HG03039 (cell line): ENCODE data around the gene IL10.

ENCODE experiments used
- ATAC-seq: cut with Tn5 transposase; IDR thresholded peaks from one replicate; pipeline ENCODE4 v1.9.1; 2021; ENCODE audit warnings: mild to moderate bottlenecking, moderate library complexity; ENCODE audit not compliant: unreplicated experiment

Gene IL10

DNA sequence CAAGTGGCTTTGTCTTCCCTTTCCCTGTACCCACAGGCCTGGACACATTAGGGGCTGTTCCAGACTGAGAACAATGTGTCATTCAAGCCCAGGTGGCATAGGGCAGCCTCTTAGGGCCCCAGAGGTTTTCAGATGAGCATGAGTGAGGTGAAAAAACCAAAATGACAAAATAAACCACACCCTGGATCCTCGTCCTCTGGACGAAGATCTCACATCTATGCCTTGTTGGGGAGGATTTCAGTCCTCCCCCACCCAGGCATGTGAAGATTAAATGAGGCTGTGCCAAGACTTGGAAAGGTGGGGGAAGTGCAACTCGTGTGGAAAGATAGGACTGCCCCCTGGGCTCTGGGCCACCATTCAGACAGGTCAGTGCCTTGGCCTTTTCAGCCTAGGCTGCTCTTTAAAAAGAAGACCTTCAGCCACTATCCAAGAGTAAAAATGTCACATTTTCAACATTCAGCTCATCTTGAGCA is 34.5 kb downstream of the IL10 start:
- ATAC-seq: no peak

DNA sequence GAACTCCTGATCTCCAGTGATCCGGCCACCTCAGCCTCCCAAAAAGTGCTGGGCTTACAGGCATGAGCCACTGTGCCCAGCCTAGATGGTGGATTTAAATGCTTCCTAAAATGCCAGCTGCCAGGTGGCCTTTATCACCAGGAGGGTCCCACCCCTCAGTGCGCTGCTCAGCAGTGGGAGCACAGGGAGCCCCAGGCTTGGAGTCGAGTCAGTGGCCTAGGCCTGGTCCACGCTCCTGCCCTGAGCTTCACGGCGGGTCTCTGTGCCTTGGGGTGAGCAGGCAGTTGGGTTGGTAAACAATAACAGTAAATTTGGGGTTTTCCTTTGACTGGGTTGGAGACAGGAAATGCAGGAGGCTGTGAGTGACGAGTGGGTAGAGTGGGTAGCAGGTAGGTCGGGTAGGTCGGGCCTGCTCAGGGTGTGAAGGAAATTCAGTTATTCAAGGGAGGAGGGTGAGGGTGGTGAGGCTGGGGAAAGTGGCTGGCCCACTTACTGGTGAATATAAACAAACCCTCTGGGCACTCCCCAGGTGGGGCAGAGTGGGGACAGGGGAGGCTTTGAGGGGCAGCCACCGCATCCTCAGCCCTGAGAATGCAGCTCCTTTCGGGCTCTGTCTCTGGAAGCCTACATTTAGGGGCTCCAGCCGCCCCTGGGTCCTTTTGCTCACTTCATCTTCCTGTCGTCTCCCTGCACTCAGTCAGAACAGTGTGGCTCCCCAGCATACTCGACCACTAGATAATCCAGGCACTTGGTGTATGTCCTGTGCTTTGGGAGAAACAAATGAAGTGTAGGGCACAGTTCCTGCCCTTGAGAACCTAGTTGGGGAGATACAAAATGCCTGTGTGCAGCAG is 35.2 kb downstream of the IL10 start:
- no peak for ATAC-seq

DNA sequence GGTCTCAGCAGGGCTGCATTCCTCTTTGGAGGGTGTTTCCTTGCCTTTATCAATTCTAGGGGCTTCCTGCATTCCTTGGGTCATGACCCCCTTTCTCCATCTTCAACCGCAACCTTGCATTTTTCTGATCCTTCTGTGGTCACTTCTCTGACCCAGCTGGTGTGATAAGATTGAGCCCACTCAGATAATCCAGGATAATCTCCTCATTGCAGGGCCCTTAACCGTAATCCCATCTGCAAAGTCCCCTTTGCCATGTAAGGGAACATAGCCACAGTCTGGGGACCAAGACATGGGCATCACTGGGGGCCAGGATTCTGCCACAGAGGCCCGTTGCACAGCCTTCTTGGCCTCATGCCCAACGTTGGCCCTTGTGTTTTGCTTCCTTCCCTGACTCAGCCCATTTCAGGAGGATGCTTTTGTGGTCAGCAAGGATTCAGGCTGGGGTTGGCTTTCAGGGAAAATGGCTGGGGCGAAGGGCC is 36.7 kb downstream of the IL10 start:
- ATAC-seq: no peak

DNA sequence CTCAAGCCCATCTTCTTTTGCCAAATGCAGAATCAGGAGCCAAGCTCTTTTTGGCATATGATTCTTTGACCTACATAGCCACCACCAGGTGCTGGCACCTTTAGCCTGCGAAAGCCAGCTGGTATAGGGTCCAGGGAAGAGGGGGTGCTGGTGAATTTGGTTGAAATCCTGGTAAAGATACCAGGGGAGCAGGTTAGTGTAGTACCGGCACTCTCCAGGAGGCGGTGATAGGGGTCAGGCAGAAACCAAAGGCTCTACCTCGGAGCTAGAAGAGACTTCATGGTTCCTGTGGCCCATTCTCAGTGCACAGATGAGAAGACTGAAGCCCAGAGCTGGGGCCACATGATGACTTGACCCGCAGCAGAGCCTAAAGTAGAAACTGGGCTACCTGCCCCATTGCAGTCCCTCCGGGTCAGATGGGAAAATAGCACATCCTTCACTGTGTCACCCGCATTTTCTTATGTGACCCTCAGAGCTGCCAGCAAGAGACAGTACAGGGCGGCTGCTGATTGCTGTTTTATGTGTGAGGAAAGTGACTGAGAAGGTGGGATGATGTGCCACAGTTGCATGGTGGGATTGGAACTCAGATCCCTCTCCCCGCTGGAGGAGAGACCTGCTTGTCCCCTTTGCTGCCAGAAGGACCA is 37.7 kb downstream of the IL10 start:
- ATAC-seq: no peak

DNA sequence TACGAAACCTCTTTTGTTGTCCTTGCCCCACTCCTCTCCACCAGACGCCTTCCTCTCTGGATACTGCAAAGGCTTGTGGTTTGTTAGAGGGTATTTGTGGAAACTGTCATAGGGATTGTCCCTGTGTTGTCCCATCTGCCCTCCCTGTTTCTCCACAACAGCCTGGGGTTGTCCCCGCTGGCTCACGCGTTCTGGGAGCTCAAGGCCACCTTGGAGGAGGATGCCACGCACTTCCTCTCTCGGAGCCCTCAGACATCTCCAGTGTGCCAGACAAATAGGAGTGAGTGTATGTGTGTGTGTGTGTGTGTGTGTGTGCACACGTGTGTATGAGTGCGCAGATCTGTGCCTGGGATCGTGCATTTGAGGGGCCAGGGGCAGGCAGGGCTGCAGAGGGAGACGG is 39.3 kb downstream of the IL10 start:
- no peak for ATAC-seq

DNA sequence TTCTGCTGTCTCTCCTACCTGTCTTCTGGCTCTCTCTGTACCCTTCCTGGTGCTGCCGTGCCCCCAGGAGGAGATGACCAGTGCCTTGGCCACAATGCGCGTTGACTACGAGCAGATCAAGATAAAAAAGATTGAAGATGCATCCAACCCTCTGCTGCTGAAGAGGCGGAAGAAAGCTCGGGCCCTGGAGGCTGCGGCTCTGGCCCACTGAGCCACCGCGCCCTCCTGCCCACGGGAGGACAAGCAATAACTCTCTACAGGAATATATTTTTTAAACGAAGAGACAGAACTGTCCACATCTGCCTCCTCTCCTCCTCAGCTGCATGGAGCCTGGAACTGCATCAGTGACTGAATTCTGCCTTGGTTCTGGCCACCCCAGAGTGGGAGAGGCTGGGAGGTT is 39.8 kb downstream of the IL10 start:
- ATAC-seq: no peak

DNA sequence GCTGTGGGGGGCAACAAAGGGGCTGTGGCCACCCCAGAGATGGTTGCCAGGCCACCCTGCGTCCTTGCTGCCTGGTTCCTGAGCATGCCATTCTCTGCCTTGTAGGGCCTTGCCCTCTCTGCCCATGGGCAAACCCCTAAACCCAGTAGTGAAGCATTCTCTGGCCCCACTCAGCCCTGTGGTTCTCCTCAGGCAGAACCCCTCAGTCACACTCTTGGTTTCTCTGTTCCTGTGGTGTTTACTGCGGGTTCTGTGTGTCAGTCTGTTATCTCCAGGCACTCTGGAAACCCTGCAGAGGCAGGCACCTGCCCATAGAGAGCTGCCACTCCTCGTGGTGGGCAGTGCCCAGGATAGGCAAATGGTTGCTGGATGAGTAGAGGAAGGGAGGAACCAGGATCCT is 42.8 kb downstream of the IL10 start:
- ATAC-seq: no peak

DNA sequence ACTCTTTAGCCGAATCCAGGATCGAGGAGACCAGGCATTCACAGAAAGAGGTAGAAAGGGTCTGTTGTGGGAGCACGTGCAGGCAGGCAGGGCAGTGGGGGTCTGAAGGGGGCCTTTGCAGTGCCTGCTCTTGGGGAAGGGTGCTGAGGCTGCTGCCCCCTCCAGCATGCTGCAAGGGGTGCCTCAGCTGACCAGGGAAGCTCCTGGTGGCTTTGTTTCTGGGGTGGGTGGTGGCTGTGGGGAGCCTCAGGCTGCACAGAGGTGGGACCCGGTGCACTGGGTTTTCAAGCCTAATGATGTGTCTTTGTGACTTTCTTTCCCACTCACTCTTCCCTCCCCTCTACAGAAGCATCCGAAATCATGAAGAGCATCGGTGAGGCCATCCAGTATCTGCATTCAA is 43.2 kb downstream of the IL10 start:
- ATAC-seq: no peak

DNA sequence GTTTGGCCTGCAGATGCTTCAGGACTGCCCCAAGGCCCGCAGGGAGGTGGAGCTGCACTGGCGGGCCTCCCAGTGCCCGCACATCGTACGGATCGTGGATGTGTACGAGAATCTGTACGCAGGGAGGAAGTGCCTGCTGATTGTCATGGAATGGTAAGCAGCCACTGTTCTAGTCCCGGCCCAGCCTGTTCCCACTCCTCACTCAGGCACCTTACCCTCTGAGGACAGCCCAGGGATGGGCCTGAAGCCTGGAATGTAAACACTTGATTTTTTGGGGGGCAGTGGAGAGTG is 43.7 kb downstream of the IL10 start:
- no peak for ATAC-seq

DNA sequence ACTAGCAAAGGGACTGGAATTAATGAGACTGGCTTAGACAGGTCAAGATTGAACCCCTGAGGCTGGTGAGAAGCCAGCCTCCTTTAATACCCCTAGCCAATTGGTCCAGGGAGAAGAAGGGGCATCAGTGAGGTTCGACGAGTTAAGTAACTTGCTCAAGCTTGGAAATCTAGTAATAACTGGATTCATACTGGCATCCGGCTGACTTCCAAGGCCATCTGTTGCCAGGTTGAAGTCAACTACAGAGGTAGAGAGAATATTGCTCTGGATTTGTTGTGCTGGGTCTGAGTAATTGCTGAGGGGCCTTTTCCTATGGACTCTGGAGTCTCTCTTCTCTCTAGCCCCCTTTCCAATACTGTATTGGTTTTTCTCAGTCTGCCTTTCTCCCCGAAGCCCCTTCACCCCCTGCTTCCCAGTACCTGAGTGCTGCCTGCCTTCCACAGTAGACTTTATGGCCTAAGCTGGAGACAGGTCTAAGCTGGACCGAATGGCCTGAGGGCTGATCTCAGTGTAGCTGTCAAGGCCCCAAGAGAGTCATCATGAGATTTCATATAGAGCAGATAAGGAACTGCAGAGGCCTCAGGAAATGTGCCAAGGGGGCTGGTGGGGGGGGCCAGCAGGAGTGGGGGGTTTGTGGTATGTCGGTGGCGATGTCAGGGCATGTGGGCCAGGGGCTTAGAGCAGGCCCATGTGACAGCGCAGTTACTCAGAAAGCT is 44.2 kb downstream of the IL10 start:
- no peak for ATAC-seq

DNA sequence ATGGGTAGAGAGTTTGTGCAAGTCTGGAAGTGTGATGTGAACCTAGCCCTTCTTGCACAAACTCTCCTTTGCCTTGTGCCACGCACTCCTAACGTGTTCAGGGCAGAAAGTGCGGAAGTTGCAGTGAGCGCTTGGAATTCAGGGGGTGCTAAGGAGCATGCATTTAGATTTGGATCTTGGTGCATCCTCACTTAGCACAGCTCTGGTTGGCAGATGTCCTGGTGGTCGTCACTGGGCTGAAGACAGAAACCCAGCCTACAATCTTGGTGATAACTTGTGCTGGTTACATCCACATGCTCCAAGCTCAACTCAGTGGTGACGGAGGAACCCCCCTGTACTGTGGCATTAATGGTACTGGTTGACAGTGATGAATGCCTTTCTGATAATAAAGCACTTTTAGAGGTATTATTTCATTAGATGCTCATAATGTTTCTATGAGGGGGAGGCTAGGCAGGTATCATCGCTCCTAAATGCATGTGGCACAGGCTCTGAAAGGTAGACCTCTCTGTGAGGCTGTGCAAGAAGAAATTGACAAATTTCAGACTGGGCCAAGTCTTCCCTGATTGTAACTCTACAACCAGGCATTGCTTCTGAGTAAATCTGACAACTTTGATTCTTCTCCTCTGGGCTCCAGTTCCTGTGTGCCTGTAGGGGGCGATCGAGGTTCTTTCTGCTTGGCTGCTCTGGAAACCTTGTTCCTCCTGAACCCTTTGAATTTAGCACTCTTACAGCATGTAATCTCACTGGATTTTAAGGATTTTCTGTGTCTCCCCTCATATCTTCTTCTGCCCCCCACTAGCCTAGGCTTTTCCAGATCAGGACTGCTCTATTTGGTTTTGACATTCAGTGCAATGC is 47.0 kb downstream of the IL10 start:
- no peak for ATAC-seq

DNA sequence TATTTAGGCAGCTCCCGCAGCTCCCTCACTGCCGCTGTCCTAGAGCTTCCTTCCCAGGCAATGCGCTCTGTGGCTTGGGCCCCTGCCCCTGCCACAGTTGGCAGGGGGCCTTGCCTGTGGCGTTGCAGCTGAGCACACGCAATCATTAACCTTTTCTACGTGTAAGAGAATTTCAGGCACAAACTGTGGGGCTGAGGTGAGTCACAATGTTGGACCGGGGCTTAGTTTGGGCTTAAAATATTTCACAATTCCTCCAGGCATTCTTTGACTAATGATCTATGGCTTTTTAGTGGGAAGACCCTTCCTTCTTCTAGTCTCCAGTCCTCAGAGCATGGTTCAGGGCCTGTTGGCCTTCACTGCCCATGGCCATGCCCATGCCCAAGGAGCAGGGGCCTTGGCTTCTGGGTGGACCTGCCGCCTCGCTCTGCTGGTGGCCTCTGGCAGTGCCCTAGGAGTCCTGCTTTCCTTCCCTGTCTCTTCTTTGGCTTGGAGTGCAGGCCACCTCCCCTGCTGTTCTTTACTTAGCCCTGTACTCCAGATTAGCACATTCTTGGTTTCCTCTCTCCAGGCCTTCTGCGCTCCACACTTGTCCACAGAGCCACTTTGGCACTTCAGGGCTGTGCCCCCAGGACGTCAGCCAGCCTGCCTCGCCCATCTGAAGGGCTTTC is 48.4 kb downstream of the IL10 start:
- ATAC-seq: no peak

DNA sequence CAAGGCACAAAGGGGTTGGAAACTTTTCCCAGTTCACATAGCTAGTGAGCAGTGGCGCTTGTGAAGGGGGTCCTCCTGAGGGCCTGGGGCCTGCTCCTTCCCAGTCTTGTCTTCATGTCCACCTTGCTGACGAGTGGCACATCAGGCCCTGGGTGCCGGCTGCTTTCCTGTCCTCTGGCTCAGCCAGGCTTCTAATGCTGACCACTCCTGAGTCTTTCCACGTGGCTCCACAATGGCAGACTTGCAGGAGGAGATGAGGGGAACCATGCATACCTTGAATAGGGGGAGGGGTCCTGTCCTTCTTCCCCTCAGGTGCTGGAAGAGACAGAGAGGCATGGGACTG is 48.9 kb downstream of the IL10 start:
- ATAC-seq: no peak

DNA sequence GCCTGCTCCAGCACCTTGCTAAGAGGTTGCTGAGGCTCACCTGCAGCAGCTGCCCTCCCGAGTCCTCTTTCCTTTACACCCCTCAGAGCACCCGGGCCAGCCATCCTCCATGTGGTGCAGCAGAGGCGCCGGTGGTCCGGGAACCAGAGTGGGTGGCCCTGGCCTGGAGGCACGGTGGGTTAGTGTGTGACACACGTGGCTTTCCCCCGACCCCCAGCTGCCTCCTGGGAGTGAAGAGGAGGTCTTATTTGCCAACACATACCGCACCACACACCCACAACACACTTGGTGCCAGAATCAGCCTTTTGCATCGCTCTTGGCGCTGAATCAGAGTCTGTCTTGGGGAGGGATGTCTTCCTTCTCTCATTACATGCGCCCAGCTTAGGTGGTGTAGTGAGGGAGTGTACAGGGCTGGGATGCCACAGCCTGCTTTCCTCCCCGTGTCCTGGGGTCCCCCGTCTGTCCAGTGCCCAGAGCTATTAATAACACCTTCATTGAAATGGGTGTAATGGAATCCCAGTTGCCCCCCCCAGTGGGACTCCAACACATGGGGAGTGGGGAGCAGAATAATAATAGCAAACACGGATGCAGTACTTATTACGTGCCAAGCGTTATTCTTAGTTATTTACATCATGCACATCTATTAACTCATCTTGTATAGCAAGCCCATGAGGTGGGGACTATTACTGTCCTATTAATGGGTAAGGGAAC is 49.4 kb downstream of the IL10 start:
- ATAC-seq: no peak

DNA sequence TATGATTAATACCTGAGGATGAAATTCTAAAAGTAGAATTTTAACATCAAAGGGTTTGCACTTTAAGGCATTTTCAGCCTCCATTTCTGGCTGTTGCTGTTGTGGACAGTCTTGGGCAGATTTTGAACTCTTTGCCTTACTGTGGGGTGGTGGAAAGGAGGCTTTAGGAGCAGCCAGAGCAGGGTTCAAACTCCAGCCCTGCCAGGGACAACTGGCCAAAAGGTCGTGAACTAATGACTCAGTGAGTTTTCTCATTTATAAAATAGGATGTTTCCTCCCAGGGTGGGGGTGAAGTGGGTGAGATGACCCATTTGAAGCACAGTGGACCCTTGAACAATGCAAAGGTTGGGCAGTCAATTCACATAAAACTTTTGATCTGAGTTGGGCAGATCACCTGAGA is 50.8 kb downstream of the IL10 start:
- no peak for ATAC-seq

DNA sequence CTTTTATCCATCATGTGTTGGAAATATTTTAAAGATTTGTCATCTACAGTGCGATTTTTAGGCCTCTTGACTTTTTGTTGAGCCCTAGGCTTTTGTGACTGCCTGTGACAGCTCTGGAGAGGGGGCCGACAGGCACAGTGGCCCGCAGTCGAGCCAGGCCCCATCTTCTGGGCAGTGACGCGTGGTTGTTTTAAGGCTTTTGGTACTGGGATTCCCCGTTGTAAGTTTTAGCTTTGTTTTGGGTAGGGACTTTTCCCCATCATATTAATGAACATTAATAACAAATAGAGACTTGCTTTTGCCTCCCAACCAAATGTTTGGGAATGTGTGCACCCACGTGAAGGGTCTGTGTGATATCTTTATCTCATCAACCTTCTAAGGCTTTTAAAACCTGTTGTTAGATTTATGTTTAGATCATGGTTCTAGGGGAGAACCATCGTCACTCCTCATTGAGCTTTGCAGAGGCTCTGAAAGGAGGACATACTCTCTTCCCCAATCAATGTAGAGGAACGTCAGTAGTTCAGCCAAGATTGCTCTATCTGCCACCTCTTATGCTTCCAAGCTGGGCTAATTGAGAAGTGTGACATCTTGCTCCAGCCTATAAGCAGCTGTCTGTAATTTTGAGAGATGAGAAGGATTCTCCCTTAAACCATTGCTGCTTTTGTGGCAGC is 53.0 kb downstream of the IL10 start:
- no peak for ATAC-seq

DNA sequence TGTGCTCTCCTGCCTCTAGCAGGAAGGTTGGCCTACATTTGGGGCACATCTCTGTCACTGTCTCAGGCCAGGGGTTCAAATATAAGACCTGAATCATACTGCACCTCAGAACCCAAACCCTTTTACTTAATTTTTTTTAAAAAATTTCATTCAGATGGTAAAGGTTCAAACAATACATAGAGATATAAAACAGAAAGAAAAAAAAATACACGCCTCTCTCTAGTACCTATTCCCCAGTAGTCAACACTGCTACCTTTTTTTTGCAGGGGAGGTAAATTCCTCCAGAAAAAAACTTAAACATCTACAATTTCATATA is 54.7 kb downstream of the IL10 start:
- no peak for ATAC-seq
